GM23338 (cell line): Measurements from ENCODE around the gene DRG2.

ENCODE experiments used
- CTCF ChIP-seq, 2 experiments: fragments of 200-600 bp in 1 of 2; sonication (generic) in 1 of 2; conservative IDR thresholded peaks; 2 replicates each; pipeline versions ENCODE4 v1.5.1 to v1.6.1; 2016 to 2017; ENCODE audit warnings: antibody characterized with exemption in 2 of 2, low read depth in 2 of 2, mild to moderate bottlenecking in 2 of 2, moderate library complexity in 1 of 2
- EZH2 ChIP-seq: fragments of 200-600 bp; sonication (generic); IDR thresholded peaks from one replicate; pipeline ENCODE4 v1.8.0; 2017; ENCODE audit warnings: antibody characterized with exemption, mild to moderate bottlenecking, low read depth; ENCODE audit not compliant: unreplicated experiment
- JUNB ChIP-seq: IDR thresholded peaks from one replicate; pipeline ENCODE4 v1.6.1; 2016; ENCODE audit warnings: antibody characterized with exemption; ENCODE audit not compliant: unreplicated experiment
- TF ChIP-seq, protein P1 (sequence below): IDR thresholded peaks from one replicate; pipeline ENCODE4 v1.6.1; 2018; ENCODE audit warnings: antibody characterized with exemption; ENCODE audit not compliant: unreplicated experiment

DNA sequence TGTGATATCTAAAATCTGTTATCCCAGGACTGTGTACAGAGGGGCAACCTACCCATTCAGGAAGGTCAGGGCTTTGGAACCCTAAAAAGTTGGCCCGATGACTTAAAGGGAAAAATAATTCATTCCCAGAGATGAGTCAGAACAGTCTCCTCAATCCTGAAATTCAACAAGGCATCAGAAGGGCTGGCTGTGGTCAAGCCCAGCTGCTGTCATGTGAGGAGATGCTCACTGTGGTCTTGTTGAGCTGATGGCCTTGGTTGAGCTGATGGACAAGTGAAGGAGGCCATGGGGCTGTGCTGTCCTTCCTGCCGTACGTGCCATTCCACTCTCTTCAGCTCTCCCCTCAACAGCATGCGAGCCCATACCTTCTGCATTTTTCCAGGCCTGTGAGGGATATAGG, 20.9 kb upstream of the DRG2 start:
- TF ChIP-seq CTCF (conservative IDR thresholded peaks at IDR 0.05; ENCODE audit: low read depth in 2 of 2) (no peak), JUNB (no peak), EZH2 (no peak)
- TF ChIP-seq, protein P1, sequence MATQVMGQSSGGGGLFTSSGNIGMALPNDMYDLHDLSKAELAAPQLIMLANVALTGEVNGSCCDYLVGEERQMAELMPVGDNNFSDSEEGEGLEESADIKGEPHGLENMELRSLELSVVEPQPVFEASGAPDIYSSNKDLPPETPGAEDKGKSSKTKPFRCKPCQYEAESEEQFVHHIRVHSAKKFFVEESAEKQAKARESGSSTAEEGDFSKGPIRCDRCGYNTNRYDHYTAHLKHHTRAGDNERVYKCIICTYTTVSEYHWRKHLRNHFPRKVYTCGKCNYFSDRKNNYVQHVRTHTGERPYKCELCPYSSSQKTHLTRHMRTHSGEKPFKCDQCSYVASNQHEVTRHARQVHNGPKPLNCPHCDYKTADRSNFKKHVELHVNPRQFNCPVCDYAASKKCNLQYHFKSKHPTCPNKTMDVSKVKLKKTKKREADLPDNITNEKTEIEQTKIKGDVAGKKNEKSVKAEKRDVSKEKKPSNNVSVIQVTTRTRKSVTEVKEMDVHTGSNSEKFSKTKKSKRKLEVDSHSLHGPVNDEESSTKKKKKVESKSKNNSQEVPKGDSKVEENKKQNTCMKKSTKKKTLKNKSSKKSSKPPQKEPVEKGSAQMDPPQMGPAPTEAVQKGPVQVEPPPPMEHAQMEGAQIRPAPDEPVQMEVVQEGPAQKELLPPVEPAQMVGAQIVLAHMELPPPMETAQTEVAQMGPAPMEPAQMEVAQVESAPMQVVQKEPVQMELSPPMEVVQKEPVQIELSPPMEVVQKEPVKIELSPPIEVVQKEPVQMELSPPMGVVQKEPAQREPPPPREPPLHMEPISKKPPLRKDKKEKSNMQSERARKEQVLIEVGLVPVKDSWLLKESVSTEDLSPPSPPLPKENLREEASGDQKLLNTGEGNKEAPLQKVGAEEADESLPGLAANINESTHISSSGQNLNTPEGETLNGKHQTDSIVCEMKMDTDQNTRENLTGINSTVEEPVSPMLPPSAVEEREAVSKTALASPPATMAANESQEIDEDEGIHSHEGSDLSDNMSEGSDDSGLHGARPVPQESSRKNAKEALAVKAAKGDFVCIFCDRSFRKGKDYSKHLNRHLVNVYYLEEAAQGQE: no peak
